Stomach (tissue), 4 donors: ENCODE data around the gene DLX6.

Source experiments
- POLR2AphosphoS5 ChIP-seq, 3 donors: sonication (generic); formaldehyde crosslinking; IDR thresholded peaks; one replicate each; pipeline ENCODE4 v1.6.1; 2016; ENCODE audit warnings: antibody characterized with exemption in 3 of 3
- TF ChIP-seq, protein P1 (sequence below), 7 experiments: fragments of 450-650 bp in 4 of 7; fragments of 200-600 bp in 3 of 7; sonication (generic) in 3 of 7; IDR thresholded peaks; one replicate each; pipeline ENCODE4 v1.5.1; 2016 to 2019; ENCODE audit warnings: antibody characterized with exemption in 7 of 7, control low read depth in 2 of 7, mild to moderate bottlenecking in 1 of 7

DNA sequence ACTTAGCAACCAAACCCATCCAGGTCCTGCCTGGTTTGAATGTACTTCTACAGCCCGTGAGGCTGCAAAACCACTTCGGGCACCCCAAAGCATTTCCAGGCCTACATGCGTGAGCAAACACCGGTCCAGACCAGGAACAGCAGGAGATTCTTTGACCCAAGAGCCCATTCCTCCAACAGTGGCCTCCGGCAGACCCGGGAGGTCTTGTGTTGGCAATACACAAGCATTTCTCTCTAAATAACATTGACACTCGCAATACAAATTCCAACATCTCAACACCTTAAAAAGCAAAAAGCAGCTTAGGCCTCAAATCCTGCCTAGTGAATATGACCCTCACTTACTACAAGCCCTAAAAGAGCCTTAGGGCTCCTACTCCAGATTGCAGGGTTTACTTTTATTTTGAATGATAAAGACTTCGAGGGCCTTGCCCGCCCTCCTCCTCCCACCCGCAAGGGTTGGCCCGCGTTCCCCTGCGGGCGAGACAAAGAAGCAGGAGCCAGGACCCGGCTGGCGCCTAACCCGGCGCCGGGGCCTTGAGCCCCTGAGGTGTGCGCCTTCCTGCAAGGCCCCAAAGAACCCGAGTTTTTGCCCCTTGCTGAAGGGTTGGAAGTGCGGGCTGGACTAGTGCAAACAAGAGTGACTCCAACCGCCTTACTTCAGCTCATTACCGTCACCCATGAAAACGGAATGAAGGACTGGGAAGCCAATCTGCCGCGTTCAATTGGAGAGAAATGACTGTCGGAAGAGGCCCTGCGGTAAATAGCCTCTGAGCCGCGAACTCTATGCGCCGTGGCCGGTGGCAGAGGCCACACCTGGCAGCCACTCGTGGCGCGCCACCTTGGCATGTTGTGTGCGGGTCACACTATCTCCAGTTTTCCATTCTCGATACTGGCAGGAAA is 3.4 kb upstream of the DLX6 start:
- TF ChIP-seq, protein P1, sequence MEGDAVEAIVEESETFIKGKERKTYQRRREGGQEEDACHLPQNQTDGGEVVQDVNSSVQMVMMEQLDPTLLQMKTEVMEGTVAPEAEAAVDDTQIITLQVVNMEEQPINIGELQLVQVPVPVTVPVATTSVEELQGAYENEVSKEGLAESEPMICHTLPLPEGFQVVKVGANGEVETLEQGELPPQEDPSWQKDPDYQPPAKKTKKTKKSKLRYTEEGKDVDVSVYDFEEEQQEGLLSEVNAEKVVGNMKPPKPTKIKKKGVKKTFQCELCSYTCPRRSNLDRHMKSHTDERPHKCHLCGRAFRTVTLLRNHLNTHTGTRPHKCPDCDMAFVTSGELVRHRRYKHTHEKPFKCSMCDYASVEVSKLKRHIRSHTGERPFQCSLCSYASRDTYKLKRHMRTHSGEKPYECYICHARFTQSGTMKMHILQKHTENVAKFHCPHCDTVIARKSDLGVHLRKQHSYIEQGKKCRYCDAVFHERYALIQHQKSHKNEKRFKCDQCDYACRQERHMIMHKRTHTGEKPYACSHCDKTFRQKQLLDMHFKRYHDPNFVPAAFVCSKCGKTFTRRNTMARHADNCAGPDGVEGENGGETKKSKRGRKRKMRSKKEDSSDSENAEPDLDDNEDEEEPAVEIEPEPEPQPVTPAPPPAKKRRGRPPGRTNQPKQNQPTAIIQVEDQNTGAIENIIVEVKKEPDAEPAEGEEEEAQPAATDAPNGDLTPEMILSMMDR (IDR thresholded peaks at IDR 0.05): no peak
- TF ChIP-seq POLR2AphosphoS5 (IDR thresholded peaks at IDR 0.05): no peak
